ENCODE data around the gene G6PC3.
"Not testable (repeated sequence)": the region's sequence is repeated elsewhere in the genome, so short reads cannot be mapped to it uniquely, and the experiment has no call there.

G6PC3 gene

DNA sequence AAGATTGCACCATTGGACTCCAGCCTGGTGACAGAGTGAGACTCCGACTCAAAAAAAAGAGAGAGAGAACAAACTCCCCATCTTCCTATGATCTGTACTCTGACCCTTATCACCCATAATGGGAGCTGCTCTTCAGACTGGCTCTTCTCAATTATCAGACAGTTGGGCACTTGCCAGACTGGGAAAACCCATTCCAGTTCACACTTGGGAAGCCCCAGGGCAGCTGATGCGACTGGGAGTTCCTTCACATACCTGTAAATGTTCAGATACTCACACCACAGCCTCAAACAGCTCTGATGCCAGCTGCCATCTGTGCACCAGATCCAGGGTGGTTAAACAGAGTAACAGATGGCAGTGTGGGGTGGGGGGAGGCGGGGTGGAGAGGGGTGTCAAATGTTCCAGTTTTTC, 31.9 kb upstream of the G6PC3 start:
- H3K9ac ChIP-seq (ENCODE audit: low read depth, low read length): no peak overlapping the region
- no peaks in the 10 kb centered on the region for H3K9me3 ChIP-seq (ENCODE audit: insufficient read depth, low read depth, low read length)
- peaks cover 56% of the 10 kb centered on the region for H3K36me3 ChIP-seq (ENCODE audit: insufficient read depth, low read length)
- H3K27ac ChIP-seq (ENCODE audit: low read depth, low read length): no peak overlapping the region
- WGBS: 97% methylated on average over 3 of the region's 3 CpGs
- no peaks in the 10 kb centered on the region for H3K4me1 ChIP-seq (ENCODE audit: insufficient read depth, low read length)
- H3K27me3 ChIP-seq (ENCODE audit: insufficient read depth, low read length): no peaks in the 10 kb centered on the region
- no peak overlapping the region for H3K4me3 ChIP-seq (ENCODE audit: low read length)

- H3K36me3 ChIP-seq (ENCODE audit: insufficient read depth, low read length): peaks cover 51% of the 10 kb centered on the region
- WGBS: 93% methylated on average over 6 of the region's 6 CpGs
- H3K27ac ChIP-seq (ENCODE audit: low read depth, low read length): no peak overlapping the region
- H3K27me3 ChIP-seq (ENCODE audit: insufficient read depth, low read length): no peaks in the 10 kb centered on the region
- H3K4me3 ChIP-seq (ENCODE audit: low read length): no peak overlapping the region
- H3K9me3 ChIP-seq (ENCODE audit: insufficient read depth, low read depth, low read length): no peaks in the 10 kb centered on the region
- H3K4me1 ChIP-seq (ENCODE audit: insufficient read depth, low read length): peaks cover 5% of the 10 kb centered on the region; the same call in 1 of the 2 replicates
- no peak overlapping the region for H3K9ac ChIP-seq (ENCODE audit: low read depth, low read length)
These were observed 30.5 kb upstream of the G6PC3 start for GRCh38 chr17:44039829-44040635.

DNA sequence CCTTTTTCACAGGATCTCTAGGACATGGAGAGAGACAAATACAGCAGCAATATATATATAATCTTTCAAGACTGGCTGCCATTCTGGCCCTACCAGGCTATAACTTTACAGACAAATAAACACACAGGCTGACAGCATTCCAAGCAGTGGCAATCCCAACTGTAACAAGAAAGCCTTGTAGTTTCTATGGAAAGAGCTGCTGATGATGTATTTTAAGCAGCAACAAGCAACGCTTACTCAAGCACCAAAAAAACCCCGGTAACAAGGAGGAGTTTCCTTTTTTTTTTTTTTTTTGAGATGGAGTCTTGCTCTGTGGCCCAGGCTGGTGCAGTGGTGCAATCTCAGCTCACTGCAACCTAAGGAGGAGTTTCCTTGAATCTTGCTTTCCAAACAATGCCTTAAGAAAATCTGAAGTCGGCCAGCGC, 27.3 kb upstream of the G6PC3 start:
- Histone ChIP-seq H3K27ac (ENCODE audit: low read depth, low read length) (no peak overlapping the region), H3K27me3 (ENCODE audit: insufficient read depth, low read length) (no peaks in the 10 kb centered on the region), H3K9ac (ENCODE audit: low read depth, low read length) (no peak overlapping the region), H3K9me3 (ENCODE audit: insufficient read depth, low read depth, low read length) (no peaks in the 10 kb centered on the region), H3K4me1 (ENCODE audit: insufficient read depth, low read length) (peaks cover 5% of the 10 kb centered on the region; the same call in 1 of the 2 replicates), H3K4me3 (ENCODE audit: low read length) (no peak overlapping the region), H3K36me3 (ENCODE audit: insufficient read depth, low read length) (peaks cover 49% of the 10 kb centered on the region)
- 94% methylated on average over 4 of the region's 4 CpGs for WGBS

GRCh38 chr17:44044071-44044470, 26.5 kb upstream of the G6PC3 start:
- WGBS: 94% methylated on average over 1 of the region's 1 CpG
- Histone ChIP-seq H3K9ac (ENCODE audit: low read depth, low read length) (no peak overlapping the region), H3K9me3 (ENCODE audit: insufficient read depth, low read depth, low read length) (no peaks in the 10 kb centered on the region), H3K4me1 (ENCODE audit: insufficient read depth, low read length) (peaks cover 5% of the 10 kb centered on the region; the same call in 1 of the 2 replicates), H3K36me3 (ENCODE audit: insufficient read depth, low read length) (peaks cover 49% of the 10 kb centered on the region), H3K4me3 (ENCODE audit: low read length) (no peak overlapping the region), H3K27me3 (ENCODE audit: insufficient read depth, low read length) (no peaks in the 10 kb centered on the region), H3K27ac (ENCODE audit: low read depth, low read length) (no peak overlapping the region)

DNA sequence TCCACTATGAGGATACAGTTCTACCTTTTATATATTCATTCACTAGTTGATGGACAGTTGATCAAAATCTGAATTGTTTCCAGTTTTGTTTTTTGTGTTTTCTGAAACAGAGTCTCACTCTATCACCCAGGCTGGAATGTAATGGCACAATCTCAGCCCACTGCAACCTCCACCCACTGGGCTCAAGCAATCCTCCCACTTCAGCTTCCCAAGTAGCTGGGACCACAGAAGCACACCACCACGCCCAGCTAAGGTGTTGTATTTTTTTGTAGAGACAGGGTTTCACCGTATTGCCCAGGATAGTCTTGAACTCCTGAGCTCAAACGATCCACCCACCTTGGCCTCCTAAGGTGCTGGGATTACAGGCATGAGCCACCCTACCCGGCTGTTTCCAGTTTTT, 25.0 kb upstream of the G6PC3 start:
- H3K27ac ChIP-seq (ENCODE audit: low read depth, low read length): no peak overlapping the region

GRCh38 chr17:44046893-44047292, 23.6 kb upstream of the G6PC3 start:
- H3K27me3 ChIP-seq (ENCODE audit: insufficient read depth, low read length); H3K9ac ChIP-seq (ENCODE audit: low read depth, low read length); H3K4me3 ChIP-seq (ENCODE audit: low read length); H3K4me1 ChIP-seq (ENCODE audit: insufficient read depth, low read length); H3K27ac ChIP-seq (ENCODE audit: low read depth, low read length); H3K9me3 ChIP-seq (ENCODE audit: insufficient read depth, low read depth, low read length): not testable (repeated sequence)
- peaks cover 66% of the 10 kb centered on the region for H3K36me3 ChIP-seq (ENCODE audit: insufficient read depth, low read length)
- whole genome bisulfite sequencing: 95% methylated on average over 7 of the region's 7 CpGs

More for the DNA sequence above, 25.0 kb upstream of the G6PC3 start:
- WGBS: 90% methylated on average over 4 of the region's 4 CpGs
- no peaks in the 10 kb centered on the region for H3K9me3 ChIP-seq (ENCODE audit: insufficient read depth, low read depth, low read length)
- no peaks in the 10 kb centered on the region for H3K27me3 ChIP-seq (ENCODE audit: insufficient read depth, low read length)
- no peak overlapping the region for H3K4me3 ChIP-seq (ENCODE audit: low read length)
- H3K9ac ChIP-seq (ENCODE audit: low read depth, low read length): no peak overlapping the region
- peaks cover 5% of the 10 kb centered on the region; the same call in 1 of the 2 replicates for H3K4me1 ChIP-seq (ENCODE audit: insufficient read depth, low read length)
- H3K36me3 ChIP-seq (ENCODE audit: insufficient read depth, low read length): peaks cover 52% of the 10 kb centered on the region

GRCh38 chr17:44049294-44050060, 21.1 kb upstream of the G6PC3 start:
- H3K9ac ChIP-seq (ENCODE audit: low read depth, low read length): no peak overlapping the region
- H3K9me3 ChIP-seq (ENCODE audit: insufficient read depth, low read depth, low read length): no peaks in the 10 kb centered on the region
- H3K27me3 ChIP-seq (ENCODE audit: insufficient read depth, low read length): no peaks in the 10 kb centered on the region
- H3K4me3 ChIP-seq (ENCODE audit: low read length): no peak overlapping the region
- H3K27ac ChIP-seq (ENCODE audit: low read depth, low read length): no peak overlapping the region
- 97% methylated on average over 8 of the region's 9 CpGs for WGBS
- H3K4me1 ChIP-seq (ENCODE audit: insufficient read depth, low read length): peaks cover 1% of the 10 kb centered on the region; the same call in 1 of the 2 replicates
- H3K36me3 ChIP-seq (ENCODE audit: insufficient read depth, low read length): peaks cover 84% of the 10 kb centered on the region

- H3K4me3 ChIP-seq (ENCODE audit: low read length): no peak overlapping the region
- WGBS: 98% methylated on average over 3 of the region's 3 CpGs
- H3K9ac ChIP-seq (ENCODE audit: low read depth, low read length): no peak overlapping the region
- no peaks in the 10 kb centered on the region for H3K4me1 ChIP-seq (ENCODE audit: insufficient read depth, low read length)
- H3K27ac ChIP-seq (ENCODE audit: low read depth, low read length): 0 out of 2 replicates have a peak overlapping the region, but pooled peaks have one; percentile 30
- H3K36me3 ChIP-seq (ENCODE audit: insufficient read depth, low read length): peaks cover 91% of the 10 kb centered on the region
- no peaks in the 10 kb centered on the region for H3K27me3 ChIP-seq (ENCODE audit: insufficient read depth, low read length)
- H3K9me3 ChIP-seq (ENCODE audit: insufficient read depth, low read depth, low read length): no peaks in the 10 kb centered on the region
These were observed 17.2 kb upstream of the G6PC3 start for GRCh38 chr17:44053125-44053872.

- no peaks in the 10 kb centered on the region for H3K27me3 ChIP-seq (ENCODE audit: insufficient read depth, low read length)
- no peak overlapping the region for H3K9ac ChIP-seq (ENCODE audit: low read depth, low read length)
- no peaks in the 10 kb centered on the region for H3K9me3 ChIP-seq (ENCODE audit: insufficient read depth, low read depth, low read length)
- H3K27ac ChIP-seq (ENCODE audit: low read depth, low read length): no peak overlapping the region
- H3K36me3 ChIP-seq (ENCODE audit: insufficient read depth, low read length): peaks cover 85% of the 10 kb centered on the region
- H3K4me3 ChIP-seq (ENCODE audit: low read length): no peak overlapping the region
- WGBS: 95% methylated on average over 14 of the region's 14 CpGs
- peaks cover 3% of the 10 kb centered on the region; the same call in 1 of the 2 replicates for H3K4me1 ChIP-seq (ENCODE audit: insufficient read depth, low read length)
These were observed 11.2 kb upstream of the G6PC3 start for GRCh38 chr17:44059101-44059892.

DNA sequence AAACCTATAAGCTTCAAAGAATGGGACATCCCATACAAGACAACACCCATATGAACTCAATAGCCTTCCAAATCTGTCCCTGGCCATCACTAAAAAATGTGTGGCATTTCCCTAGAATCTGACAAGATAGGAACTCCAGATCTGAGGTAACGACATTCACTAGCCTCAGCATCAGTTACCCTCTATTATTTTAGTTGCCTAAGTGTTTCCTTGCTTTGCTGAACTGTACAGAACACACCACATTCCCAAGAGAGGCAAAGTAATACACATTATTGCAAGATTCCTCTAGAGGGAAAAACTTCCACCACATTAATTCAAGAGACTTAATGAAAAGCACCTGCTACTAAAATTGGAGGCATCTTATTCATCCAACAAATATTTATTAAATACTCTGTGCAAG, 9.1 kb upstream of the G6PC3 start:
- WGBS: 98% methylated on average over 1 of the region's 1 CpG
- Histone ChIP-seq H3K4me1 (ENCODE audit: insufficient read depth, low read length) (peaks cover 7% of the 10 kb centered on the region), H3K9ac (ENCODE audit: low read depth, low read length) (no peak overlapping the region), H3K4me3 (ENCODE audit: low read length) (no peak overlapping the region), H3K27me3 (ENCODE audit: insufficient read depth, low read length) (no peaks in the 10 kb centered on the region), H3K36me3 (ENCODE audit: insufficient read depth, low read length) (peaks cover 68% of the 10 kb centered on the region), H3K9me3 (ENCODE audit: insufficient read depth, low read depth, low read length) (no peaks in the 10 kb centered on the region), H3K27ac (ENCODE audit: low read depth, low read length) (no peak overlapping the region)
